NCI-H774 (cell line): Measurements from ENCODE around the gene MRM1.

ENCODE experiments used
- DNase-seq: peaks from one replicate; lab custom pipeline; 2025; lab: John Stamatoyannopoulos, UW

The MRM1 gene

DNA sequence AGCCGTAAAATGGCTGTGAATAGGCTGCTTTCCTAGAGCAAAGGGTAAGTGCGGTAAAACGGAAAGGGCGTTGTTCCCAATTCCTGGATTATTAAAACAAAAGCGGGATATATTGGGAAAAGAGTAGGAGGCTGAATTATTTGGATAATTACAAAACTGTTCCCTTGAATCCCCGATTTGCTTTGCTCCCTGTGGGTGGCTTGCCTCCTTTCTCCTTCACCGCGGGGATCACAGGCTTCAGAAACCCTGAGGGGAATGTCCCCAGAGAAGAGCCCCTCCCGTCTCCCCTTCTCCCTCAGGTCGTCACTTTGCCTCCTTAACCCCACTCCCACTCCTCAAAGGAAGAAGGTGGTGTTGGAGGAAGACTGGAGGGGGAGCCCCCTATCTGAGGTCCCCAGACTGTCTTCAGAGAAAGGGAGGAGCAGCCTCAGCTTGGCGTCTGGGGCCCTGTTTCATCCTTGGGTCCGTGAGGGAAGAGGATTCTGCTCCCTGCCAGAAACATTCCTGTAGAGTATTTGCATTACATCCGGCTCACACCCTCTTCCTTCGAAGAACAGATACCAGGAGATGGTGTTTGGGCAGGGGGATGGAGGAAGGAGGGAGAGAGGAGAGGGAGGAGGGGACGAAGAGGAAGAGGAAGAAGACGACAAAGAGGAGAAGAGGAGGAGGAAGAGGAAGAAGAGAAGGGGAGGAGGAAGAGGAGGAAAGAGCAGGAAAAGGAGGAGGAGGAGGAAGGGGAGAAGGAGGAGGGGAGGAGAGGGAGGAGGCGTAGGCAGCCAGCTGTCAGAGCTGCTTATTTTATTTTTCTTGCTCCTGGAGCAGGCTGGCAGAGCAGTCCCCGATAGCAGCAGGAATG, 31.8 kb downstream of the MRM1 start:
- no peak for DNase-seq

- no peak for DNase-seq
Observed at GRCh38 chr17:36640346-36640745, 39.0 kb downstream of the MRM1 start.

GRCh38 chr17:36640836-36641235, 39.5 kb downstream of the MRM1 start:
- DNase-seq = no peak

DNA sequence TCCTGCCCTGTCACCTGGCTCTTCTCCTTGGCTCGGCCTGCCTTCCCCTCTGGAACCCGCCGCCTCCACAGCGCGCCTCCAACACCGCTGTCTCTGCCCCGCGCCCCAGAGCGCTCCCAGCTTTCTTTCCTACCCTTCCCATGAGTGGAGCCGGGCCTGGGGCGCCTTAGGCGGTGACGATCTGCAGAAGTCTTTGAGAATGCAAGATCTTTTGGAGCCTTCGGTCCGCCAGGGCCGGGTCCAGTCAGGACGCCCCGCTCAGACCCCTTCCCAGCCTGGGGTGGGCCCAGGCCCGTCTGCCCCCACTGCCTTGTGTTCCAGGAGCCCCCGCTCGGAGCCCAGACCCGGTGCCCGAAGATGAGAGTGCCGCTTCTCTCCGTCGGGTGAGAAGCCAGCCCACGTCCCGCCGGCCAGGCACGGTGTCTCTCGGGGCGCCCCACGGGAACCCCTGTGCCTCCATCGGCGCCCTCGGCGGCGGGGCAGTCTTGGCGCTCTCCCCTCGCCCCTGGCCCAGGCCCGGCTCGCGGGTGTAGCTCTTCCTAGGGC, 40.0 kb downstream of the MRM1 start:
- DNase-seq = no peak

GRCh38 chr17:36641877-36642845, 40.8 kb downstream of the MRM1 start:
- no peak for DNase-seq

DNA sequence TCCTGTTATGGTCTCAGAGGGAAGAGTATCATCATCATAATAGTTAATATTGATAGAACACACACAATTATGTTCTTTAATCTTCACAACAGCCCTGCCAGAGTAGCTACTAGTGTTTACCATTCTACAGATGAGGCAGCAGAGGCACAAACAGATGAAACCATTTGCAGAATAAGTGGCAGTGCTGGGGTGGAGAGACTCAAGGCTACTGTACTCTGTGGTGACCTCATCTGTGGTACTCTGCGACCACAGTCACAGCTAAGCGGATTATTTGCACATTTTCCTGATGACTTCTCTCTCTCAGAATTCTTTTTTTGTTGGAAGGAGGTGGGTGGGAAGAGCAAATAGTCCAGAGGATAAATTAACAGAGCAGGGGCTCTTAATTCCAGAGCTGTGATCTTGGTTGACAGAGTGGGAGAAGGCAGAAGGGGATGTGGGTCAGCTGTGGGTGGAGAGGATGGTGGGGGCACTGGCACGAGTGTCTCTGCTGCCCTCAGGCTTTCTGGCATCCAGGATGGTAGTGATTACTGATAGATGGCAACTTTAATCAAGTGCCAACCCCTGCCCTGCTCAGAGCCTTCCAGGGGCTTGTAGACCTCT, 41.8 kb downstream of the MRM1 start:
- DNase-seq = no peak

DNA sequence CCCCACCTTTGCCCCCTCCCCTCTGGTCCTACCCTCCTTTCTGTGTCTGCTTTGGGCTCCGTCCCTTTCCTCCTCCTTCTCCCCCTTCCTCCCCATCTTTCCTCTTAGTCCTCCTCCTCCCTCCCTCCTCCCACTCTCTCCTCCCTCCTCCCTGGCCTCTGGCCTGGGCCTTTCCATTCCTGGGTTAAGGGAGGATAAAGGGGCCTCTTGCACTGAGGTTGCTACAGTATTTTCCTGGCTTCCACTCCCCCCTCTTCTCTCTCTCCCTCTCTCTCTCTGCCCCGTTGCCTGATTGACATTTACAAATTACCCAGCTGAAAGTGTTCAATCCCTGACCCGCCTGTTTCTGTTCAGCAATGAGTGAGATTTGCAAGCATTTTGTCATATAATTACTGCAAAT, 44.0 kb downstream of the MRM1 start:
- DNase-seq = no peak

GRCh38 chr17:36647636-36648035, 46.3 kb downstream of the MRM1 start:
- no peak for DNase-seq

GRCh38 chr17:36650096-36650775, 48.9 kb downstream of the MRM1 start:
- DNase-seq = no peak

GRCh38 chr17:36653374-36653773, 52.0 kb downstream of the MRM1 start:
- no peak for DNase-seq

DNA sequence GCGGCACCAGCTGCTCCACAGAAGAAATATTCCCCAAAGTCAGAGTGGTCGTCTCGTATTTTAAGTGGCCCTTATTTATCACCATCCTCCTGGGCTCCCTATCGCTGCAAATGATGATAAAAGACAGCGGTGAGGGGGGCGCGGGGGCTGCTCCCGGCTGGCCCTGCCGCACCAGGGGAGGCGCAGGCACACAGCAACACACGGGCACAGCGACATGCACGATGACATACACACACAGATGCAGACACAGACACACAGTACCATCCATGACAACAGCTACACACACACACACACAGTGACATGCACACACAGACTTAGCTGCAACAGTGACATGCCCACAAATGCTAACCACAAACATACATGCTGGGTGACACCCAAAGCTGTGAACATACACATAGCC, 52.5 kb downstream of the MRM1 start:
- DNase-seq = no peak

DNA sequence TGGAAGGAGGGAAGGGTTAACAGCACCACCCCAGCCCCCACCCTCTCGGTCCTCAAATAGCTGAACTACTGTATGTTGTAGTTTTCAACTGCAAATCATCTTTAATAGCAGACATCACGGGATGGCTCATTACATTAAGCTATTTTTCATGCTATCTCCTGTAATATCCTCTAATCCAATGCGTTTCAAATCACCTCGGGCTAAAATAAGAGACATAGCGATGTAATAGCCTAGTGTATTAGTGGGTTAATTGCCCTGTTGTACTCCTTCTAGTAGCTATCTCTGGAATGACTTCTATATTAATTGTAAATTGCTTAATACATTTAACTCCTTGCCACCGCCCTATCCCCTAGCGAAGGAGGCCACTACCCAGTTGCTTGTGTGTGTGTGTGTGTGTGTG, 54.3 kb downstream of the MRM1 start:
- DNase-seq = no peak

- no peak for DNase-seq
Observed at GRCh38 chr17:36657390-36657762, 56.0 kb downstream of the MRM1 start.

DNA sequence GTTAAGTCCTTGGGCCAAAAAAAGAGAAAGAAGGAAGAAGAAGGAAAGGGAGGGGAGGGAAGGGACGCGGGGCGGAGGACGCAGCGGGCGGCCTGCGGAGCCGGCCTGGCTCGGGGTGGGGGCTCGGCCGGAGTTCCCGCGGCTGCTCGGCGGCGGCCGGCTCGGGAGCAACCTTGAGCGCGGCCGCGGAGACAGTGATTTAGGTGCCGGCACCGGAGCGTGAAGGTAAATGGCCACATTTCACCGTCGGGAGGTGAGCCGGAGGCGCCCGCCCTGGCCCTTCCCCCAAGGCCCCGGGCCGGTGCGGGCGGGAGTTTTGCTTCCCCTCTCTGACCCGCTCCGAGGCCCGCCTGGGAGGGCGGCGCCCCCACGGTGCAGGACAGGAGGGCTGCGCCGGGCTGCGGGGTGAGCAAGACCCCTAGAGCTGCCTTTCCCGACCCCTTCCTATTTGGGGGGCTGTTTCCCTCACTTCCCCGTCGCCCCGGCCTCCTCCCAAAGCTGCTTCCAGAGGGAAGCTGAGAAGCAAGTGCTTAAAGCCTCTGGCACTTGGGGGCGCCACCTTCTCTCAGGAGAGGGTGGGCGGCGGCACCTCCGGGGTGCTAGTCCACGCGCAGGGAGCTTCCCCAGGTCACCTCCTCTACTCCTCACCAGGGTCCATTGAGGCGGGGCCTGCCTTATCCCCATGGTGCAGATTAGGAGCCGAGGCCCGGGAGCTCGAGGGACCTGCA, 56.5 kb downstream of the MRM1 start:
- peak; percentile 56 for DNase-seq
